ENCODE results near the gene NFS1. TPM values are rescaled to one million over a fixed set of nuclear protein-coding genes. Genes with fewer than 3 reads are reported as not detected.
A peak's percentile ranks its signal among the peaks of the same experiment; 100 is the strongest.
"Not testable (repeated sequence)": the region's sequence is repeated elsewhere in the genome, so short reads cannot be mapped to it uniquely, and the experiment has no call there.

NFS1 gene
- total RNA-seq (2022) (69.8 and 77.1 TPM in 2 replicates), Bru-seq, nascent RNA (percentile 72 among the genes with signal in this experiment), BruChase-seq, experiment 1, labeled RNA remaining after a 2-hour chase (percentile 83 among the genes with signal in this experiment), BruChase-seq, experiment 2, labeled RNA remaining after a 6-hour chase (percentile 86 among the genes with signal in this experiment)
- long read RNA-seq, transcript NFS1-204 (13 exons, 1,956 nt), result minor isoform, 5 of 85 reads
- long read RNA-seq, transcript NFS1-203 (13 exons, 3,012 nt), result major isoform, 58 of 85 reads
- long read RNA-seq, partial matches to known transcripts, result 13 of 85 reads
- long read RNA-seq, other reads (novel, unspliced or antisense), result 5 of 85 reads

- Mint-ChIP-seq H3K4me1 (ENCODE audit: low read depth, unreplicated experiment) (peaks cover 35% of the 10 kb centered on the region), H3K9me3 (ENCODE audit: unreplicated experiment) (no peaks in the 10 kb centered on the region), H3K4me3 (ENCODE audit: unreplicated experiment) (peak within 1 kb of the TSS; percentile 91), H3K36me3 (ENCODE audit: insufficient read depth, unreplicated experiment) (peaks cover 76% of the 10 kb centered on the region), H3K27me3 (ENCODE audit: insufficient read depth, unreplicated experiment) (no peaks in the 10 kb centered on the region), H3K27ac (ENCODE audit: unreplicated experiment) (peak within 1 kb of the TSS; percentile 85)
- Histone ChIP-seq H3K4me3 (ENCODE audit: low read depth, low read length) (peak within 1 kb of the TSS; percentile 93), H3K4me1 (peaks cover 22% of the 10 kb centered on the region), H3K27me3 (replicated peaks; ENCODE audit: control insufficient read depth, insufficient read depth, low read length) (no peaks in the 10 kb centered on the region), H3K36me3 (ENCODE audit: control insufficient read depth, insufficient read depth, low read length) (peaks cover 3% of the 10 kb centered on the region; the same call in 1 of the 2 replicates), H3K9me3 (no peaks in the 10 kb centered on the region)
- DNase-seq, result peak; percentile 95 to 98
- peak; percentile 32 to 52 for TF ChIP-seq CTCF (IDR thresholded peaks at IDR 0.05; ENCODE audit: insufficient read depth in 1 of 2, low read depth in 1 of 2, low read length in 1 of 2, severe bottlenecking in 1 of 2, unreplicated experiment in 1 of 2)
- intact Hi-C loops (cut with micrococcal nuclease; ENCODE audit: unreplicated experiment), result loop anchor here (1.0 to 5.0 kb wide), 6 partner anchors 35 to 237 kb away; partner anchors contain the start of genes CPNE1 and RBM12
- ChIA-PET POLR2A (interaction anchor here (0.5 to 2.6 kb wide), 27 partner anchors 10 to 1494 kb away, joined by 3 to 46 read pairs (median 5); partner anchors contain the start of genes CPNE1, ERGIC3, RBM12 and RBM39), CTCF (interaction anchor here (0.6 to 2.0 kb wide), 20 partner anchors 13 to 490 kb away, joined by 3 to 8 read pairs (median 4); partner anchors contain the start of genes ERGIC3 and RBM39)
- TSS peak; percentile 76 for BruUV-seq (replicated peaks)
These were observed at the start of gene NFS1, which contains the start of gene ROMO1 for GRCh38 chr20:35699127-35699956. Gene NFS1, minus strand, starts transcription at chr20:35699352. Its CDS starts 64 bp downstream, at chr20:35699288. Gene ROMO1, plus strand, starts transcription at chr20:35699405. Its CDS starts 228 bp downstream, at chr20:35699633.

DNA sequence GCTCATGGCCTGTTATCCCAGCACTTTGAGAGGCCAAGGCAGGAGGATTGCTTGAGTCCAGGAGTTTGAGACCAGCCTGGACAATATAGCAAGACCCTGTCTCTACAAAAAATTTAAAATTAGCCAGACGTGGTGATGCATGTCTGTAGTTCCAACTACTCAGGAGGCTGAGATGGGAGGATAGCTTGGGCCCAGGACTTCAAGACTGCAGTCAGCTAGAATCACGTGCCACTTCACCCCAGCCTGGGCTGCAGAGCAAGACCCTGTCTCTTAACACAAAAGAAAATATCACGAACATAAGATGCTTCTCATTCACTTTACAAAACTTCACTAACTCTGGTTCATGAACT is 45.3 kb upstream of the NFS1 start:
- DNase-seq; H3K27me3 ChIP-seq (replicated peaks; ENCODE audit: control insufficient read depth, insufficient read depth, low read length); H3K36me3 ChIP-seq (ENCODE audit: control insufficient read depth, insufficient read depth, low read length); H3K9me3 Mint-ChIP-seq (ENCODE audit: unreplicated experiment); H3K27ac Mint-ChIP-seq (ENCODE audit: unreplicated experiment); BruUV-seq (replicated peaks); H3K4me3 Mint-ChIP-seq (ENCODE audit: unreplicated experiment); H3K4me3 ChIP-seq (ENCODE audit: low read depth, low read length); H3K27me3 Mint-ChIP-seq (ENCODE audit: insufficient read depth, unreplicated experiment); H3K9me3 ChIP-seq: not testable (repeated sequence)
- intact Hi-C loops (cut with micrococcal nuclease; ENCODE audit: unreplicated experiment), result loop anchor here (5.0 kb wide), 2 partner anchors 208 to 343 kb away; partner anchors contain the start of gene SCAND1
- ChIA-PET CTCF (interaction anchor here (0.7 to 3.1 kb wide), 3 partner anchors 21 to 140 kb away, joined by 3 to 23 read pairs (median 5); no protein-coding TSS in a partner anchor), POLR2A (interaction anchor here (3.0 kb wide), 1 partner anchor 24 kb away, joined by 25 read pairs; no protein-coding TSS in a partner anchor)
- Mint-ChIP-seq H3K36me3 (ENCODE audit: insufficient read depth, unreplicated experiment) (peaks cover 38% of the 10 kb centered on the region), H3K4me1 (ENCODE audit: low read depth, unreplicated experiment) (peaks cover 22% of the 10 kb centered on the region)
- H3K4me1 ChIP-seq, result peaks cover 22% of the 10 kb centered on the region

GRCh38 chr20:35743693-35744491 is 44.7 kb upstream of the NFS1 start:
- TF ChIP-seq CTCF (IDR thresholded peaks at IDR 0.05; ENCODE audit: insufficient read depth in 1 of 2, low read depth in 1 of 2, low read length in 1 of 2, severe bottlenecking in 1 of 2, unreplicated experiment in 1 of 2), result no peak
- Histone ChIP-seq H3K9me3 (no peaks in the 10 kb centered on the region), H3K27me3 (replicated peaks; ENCODE audit: control insufficient read depth, insufficient read depth, low read length) (no peaks in the 10 kb centered on the region), H3K4me3 (ENCODE audit: low read depth, low read length) (no peak overlapping the region), H3K4me1 (peaks cover 26% of the 10 kb centered on the region), H3K36me3 (ENCODE audit: control insufficient read depth, insufficient read depth, low read length) (peaks cover 5% of the 10 kb centered on the region; the same call in 1 of the 2 replicates)
- Mint-ChIP-seq H3K4me1 (ENCODE audit: low read depth, unreplicated experiment) (peaks cover 26% of the 10 kb centered on the region), H3K36me3 (ENCODE audit: insufficient read depth, unreplicated experiment) (peaks cover 44% of the 10 kb centered on the region), H3K9me3 (ENCODE audit: unreplicated experiment) (no peaks in the 10 kb centered on the region), H3K4me3 (ENCODE audit: unreplicated experiment) (peak overlapping the region; percentile 80), H3K27me3 (ENCODE audit: insufficient read depth, unreplicated experiment) (no peaks in the 10 kb centered on the region), H3K27ac (ENCODE audit: unreplicated experiment) (peak overlapping the region; percentile 96)
- no peak for DNase-seq
- BruUV-seq (replicated peaks), result no TSS peak
- ChIA-PET POLR2A (interaction anchor here (1.1 to 3.0 kb wide), 9 partner anchors 9 to 308 kb away, joined by 4 to 161 read pairs (median 27); partner anchors contain the start of genes CPNE1, PHF20, RBM12 and SCAND1), CTCF (interaction anchor here (0.7 to 3.1 kb wide), 6 partner anchors 22 to 210 kb away, joined by 3 to 33 read pairs (median 12); partner anchors contain the start of genes PHF20 and SCAND1)
- intact Hi-C loops (cut with micrococcal nuclease; ENCODE audit: unreplicated experiment), result loop anchor here (2.0 to 5.0 kb wide), 3 partner anchors 79 to 343 kb away; partner anchors contain the start of genes CPNE1, RBM12 and SCAND1
